ENCODE results near the gene HGFAC. TPM values are rescaled to one million over a fixed set of nuclear protein-coding genes. Genes with fewer than 3 reads are reported as not detected.

HGFAC gene
- total and polyA plus RNA-seq, 10 of the 15 experiments (the other 5 are each of a cell fraction or from before 2014, with no cell fraction given) = 0.38 TPM; not detected in 9

- TF ChIP-seq ZNF687 (IDR thresholded peaks at IDR 0.05) = no peak
- TF ChIP-seq EED (IDR thresholded peaks at IDR 0.05; ENCODE audit: low read depth) = no peak
- no peak for TF ChIP-seq SMARCA5 (IDR thresholded peaks at IDR 0.05)
- no peak for TF ChIP-seq KAT2A (conservative IDR thresholded peaks at IDR 0.05; ENCODE audit: control insufficient read depth, low read depth, low read length)
- TF ChIP-seq RB1 (IDR thresholded peaks at IDR 0.05; ENCODE audit: borderline replicate concordance) = no peak
- TF ChIP-seq ESRRA (IDR thresholded peaks at IDR 0.05; ENCODE audit: low read length) = no peak
- no peak for TF ChIP-seq SRF (IDR thresholded peaks at IDR 0.05; ENCODE audit: low read depth in 2 of 2, low read length in 2 of 2)
- no peak for TF ChIP-seq ZNF622 (IDR thresholded peaks at IDR 0.05)
Measured at GRCh38 chr4:3446631-3447320, 5.0 kb downstream of the HGFAC start (continued).

Data from GM12878 (cell line).